ENCODE measurements around the gene KRT7. TPM values are rescaled to one million over a fixed set of nuclear protein-coding genes. Genes with fewer than 3 reads are reported as not detected.
"Not testable (repeated sequence)": the region's sequence is repeated elsewhere in the genome, so short reads cannot be mapped to it uniquely, and the experiment has no call there.

Gene KRT7
- total RNA-seq, 1 experiment from 2014 or later: not detected

DNA sequence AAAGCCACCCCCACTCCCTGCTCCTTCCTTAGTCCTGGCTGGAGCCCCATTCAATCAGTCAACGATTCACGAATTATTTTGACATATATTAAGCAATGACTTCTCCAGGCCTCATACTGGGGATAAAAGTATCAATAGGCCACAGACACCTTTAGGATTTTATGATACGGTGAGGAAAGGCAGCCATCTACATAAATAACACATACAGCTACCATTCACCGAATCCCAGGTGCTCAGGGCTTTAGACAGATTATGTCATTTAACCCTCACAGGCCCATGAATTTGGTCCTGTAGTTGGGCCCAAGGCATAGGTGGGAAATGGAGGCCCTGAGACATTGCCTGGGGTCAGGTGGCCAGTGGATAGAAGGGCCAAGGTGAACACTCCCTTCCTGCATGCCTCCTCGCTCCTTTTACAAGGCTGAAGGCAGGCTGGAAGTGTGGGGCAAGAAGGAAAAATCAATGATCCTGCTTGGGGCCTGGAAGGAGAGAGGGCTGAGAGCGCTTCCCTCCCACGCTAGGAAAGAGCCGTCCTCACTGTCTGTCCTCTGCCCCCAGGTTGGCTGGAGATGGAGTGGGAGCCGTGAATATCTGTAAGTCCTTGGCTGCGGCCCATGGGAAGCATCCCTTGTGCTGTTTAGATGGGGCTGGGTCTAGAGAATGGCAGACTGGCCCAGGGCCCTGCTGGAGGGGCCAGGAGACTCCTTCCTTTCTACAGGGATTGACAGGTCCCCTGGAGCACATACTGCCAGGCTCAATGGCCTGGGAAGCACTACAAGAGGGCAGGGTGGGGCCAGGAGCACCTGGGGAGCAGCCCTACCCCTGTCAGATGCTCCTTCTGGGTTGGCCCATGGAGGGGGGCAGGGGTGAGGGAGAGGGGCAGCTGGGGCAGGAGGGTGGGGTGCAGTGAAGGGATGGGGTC is 14.8 kb downstream of the KRT7 start:
- DNase-seq (ENCODE audit: low read depth, low spot score): no peak
- in situ Hi-C loops (cut with HindIII; ENCODE audit: low pct_unique_long_range_greater_than_20kb, low sequenced_read_pairs): no loop called here

DNA sequence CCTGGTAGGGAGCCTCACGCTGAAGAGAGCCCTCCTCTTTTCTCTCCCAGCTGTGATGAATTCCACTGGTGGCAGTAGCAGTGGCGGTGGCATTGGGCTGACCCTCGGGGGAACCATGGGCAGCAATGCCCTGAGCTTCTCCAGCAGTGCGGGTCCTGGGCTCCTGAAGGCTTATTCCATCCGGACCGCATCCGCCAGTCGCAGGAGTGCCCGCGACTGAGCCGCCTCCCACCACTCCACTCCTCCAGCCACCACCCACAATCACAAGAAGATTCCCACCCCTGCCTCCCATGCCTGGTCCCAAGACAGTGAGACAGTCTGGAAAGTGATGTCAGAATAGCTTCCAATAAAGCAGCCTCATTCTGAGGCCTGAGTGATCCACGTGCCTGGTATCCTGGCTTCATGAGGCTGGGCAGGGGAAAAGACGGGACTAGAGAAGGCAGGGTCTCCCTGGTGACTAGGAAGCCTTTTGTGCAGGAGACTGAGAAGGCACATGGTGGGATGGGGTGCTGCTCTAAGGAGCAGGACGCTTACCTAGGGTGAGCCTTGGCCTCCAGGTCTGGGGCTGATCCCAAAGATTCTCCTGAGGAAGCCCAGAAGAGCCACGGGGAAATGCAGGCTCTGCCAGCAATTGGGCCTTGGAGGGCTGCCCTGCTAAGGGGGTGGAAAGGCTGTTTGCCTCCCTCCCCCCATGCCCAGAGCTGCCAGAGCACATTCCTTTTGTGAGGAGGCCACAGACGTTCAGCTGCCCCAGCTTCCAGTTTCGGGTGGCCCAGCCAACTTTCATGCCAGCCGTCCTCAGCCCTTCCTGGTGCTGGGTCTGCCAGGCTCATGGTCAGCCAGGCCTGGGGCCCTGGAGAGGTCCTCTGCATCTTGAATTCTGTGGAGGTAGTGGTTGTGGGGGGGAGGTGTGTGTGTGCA is 15.8 kb downstream of the KRT7 start:
- DNase-seq (ENCODE audit: low read depth, low spot score): no peak
- in situ Hi-C loops (cut with HindIII; ENCODE audit: low pct_unique_long_range_greater_than_20kb, low sequenced_read_pairs): no loop called here

GRCh38 chr12:52249511-52250047 is 16.5 kb downstream of the KRT7 start:
- no peak for DNase-seq (ENCODE audit: low read depth, low spot score)
- in situ Hi-C loops (cut with HindIII; ENCODE audit: low pct_unique_long_range_greater_than_20kb, low sequenced_read_pairs): no loop called here

DNA sequence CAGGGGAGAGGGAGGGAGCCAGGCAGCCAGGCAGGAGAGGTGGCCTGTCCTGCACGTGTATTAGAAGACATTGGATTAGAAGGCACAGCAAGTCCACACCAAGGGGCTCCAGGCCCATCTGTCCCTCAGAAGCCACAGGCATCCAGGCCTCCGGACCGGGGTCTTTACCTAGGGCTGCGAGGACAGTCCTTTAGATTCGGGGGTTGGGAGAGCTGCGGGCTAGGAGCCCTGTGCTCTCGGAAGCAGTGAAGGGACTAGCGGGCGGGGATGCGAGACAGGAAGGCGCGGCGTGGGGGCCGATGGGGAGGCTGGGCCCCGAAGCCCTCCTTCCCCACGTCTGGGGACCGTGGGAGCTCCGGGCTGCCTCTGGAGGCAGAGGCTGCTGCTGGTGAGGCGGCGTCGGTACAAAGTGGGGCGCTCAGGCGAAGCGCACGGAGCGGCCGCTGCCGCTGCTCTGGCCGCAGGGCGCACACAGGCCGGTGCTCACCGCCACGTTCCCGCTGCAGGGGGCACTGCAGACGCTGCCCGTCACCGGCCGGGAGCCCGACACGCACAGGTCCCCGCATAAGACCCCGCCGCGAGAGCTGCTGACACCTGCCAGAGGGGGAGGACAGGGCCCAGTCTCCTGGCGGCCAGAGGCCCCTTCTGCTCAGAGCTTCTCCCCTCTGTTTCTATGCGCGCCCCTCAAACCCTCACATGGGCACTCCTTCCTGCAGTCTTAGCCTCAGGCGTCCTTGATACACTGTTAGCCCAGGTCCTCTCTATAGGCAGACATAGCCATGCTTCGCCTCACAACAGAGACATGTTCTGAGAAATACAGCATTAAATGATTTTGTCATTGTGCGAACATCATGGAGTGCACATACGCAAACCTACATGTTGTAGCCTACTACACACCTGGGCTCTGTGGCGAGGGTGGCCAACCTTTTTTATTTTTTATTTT is 17.3 kb downstream of the KRT7 start:
- in situ Hi-C loops (cut with HindIII; ENCODE audit: low pct_unique_long_range_greater_than_20kb, low sequenced_read_pairs): no loop called here
- no peak for DNase-seq (ENCODE audit: low read depth, low spot score)

DNA sequence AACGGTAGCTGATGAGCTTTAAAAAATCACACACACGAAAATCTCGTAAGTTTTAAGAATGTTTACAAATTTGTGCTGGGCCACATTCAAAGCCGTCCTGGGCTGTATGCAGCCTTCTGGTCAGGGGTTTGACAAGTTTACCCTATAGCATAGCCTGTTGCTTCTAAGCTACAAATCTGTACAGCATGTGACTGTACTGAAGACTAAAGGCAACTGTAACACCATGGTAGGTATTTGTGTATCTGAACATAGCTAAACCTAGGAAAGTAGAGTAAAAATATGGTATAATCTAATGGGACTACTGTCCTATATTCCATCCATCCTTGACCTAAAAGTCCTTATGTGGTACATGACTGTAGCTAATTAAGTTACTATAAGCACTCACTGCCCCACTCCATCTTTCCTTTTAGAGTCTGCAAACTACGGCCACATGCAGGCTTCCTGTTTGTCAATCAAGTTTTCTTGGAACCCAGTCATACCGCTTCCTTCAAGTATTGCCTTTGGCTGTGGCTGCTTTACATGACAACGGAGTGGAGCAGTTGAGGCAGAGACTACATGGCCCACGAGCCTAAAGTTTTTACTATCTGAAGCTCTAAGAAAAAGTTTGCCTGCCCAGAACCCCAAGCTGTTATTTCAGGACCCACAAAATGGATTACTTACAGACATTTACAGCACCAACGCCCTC is 18.5 kb downstream of the KRT7 start:
- no peak for DNase-seq (ENCODE audit: low read depth, low spot score)
- in situ Hi-C loops (cut with HindIII; ENCODE audit: low pct_unique_long_range_greater_than_20kb, low sequenced_read_pairs): no loop called here

GRCh38 chr12:52252175-52252615 is 19.2 kb downstream of the KRT7 start:
- in situ Hi-C loops (cut with HindIII; ENCODE audit: low pct_unique_long_range_greater_than_20kb, low sequenced_read_pairs): not testable (repeated sequence)

DNA sequence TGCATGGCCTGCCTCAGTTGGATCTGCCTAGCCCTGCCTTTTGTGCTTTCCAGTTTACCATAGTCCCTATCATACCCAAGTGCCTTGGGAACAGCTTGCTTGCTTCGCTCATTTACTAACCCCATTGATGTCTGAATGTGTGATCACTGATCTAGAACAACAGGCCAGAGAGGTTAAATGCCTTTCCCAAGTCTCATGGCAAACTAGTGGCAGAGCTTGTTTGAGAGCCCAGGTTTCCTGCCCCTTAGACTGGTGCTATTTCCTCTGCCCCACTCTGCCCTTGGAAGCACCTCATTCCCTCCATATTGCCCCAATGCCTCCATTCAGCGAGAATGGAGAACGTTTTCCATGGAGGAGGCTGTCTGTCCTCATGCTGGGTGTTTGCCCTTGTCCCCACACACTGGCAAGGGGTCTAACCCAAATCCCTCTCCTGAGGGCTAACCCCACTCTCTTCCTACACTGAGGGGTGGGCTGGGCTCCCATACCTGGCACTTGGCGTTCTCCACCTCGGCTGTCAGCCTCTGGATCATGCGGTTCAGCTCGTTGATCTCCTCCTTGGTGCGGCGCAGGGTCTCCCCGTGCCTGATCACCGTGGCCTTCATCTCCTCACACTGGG is 19.8 kb downstream of the KRT7 start:
- no peak for DNase-seq (ENCODE audit: low read depth, low spot score)
- in situ Hi-C loops (cut with HindIII; ENCODE audit: low pct_unique_long_range_greater_than_20kb, low sequenced_read_pairs): no loop called here

More at GRCh38 chr12:52252175-52252615, 19.2 kb downstream of the KRT7 start:
- DNase-seq (ENCODE audit: low read depth, low spot score): peak; percentile 44

DNA sequence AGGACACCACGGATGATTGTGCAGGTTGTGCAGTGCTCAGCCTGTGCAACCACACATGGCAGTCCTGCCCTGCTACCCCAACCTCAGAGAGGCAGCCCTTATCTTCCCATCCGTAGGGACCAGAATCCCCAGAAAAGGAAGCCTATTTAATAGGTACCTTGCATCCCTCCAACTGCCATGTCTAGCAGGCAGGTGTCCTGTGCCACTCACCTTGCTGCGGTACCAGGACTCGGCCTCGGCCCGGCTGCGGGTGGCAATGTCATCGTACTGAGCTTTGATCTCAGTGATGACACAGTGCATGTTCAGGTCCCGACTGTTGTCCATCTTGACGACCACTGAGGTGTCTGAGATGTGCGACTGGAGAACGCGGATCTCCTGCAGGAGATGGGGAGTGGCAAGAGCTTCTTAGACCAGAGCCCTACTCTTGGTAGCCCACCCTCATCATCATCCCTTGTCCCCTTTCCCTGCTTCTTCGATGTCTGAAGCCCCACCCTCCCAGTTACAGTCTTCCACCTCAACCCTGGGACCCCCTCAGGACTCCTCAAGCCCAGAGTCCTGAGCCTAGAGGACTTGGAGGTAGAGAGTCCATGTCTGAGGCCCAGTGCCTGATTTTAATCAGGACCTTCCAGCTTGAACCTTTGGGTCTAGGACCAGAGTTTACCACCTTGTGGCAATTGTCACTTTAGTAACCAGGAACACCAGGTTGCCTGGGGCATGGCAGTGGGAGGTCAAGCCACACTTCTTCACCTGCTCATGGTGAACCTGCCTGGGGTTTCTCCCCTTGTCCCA is 20.5 kb downstream of the KRT7 start:
- in situ Hi-C loops (cut with HindIII; ENCODE audit: low pct_unique_long_range_greater_than_20kb, low sequenced_read_pairs): no loop called here
- DNase-seq (ENCODE audit: low read depth, low spot score): no peak

DNA sequence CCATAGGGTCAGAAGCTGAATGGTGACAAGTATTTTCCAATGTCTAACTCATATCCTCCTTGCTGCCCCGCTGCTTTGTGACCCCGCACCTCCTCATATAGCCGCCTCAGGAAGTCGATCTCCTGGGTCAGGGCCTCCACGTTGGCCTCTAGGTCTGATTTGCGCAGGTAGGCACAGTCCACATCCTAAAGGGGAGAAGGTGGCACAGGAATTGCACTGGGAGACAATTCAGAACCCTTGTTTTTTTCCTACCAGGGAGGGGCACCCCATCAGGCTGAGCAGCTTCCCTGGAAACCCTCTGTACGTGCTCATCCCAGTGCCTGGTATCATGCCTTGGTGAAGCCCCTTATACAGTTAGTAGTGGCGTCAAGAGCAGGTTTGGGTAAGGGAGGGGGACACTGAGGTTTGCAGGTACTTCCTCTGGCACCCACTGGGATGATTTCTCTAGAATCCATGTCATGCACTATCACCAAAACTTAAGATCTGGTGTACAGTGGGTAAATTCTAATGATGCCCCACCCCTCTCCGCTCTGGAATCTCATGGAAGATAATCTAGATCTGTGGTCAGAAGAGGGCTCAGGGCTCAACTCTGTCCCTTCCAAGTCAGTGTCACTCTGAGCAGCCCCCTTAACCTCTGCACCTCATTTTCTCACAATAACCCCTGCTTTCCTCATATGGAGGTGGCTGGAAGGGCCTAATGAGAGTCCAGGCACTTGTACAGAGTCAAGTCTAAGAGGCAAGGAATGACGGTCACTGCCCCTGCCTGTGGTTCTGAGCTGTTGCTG is 21.3 kb downstream of the KRT7 start:
- in situ Hi-C loops (cut with HindIII; ENCODE audit: low pct_unique_long_range_greater_than_20kb, low sequenced_read_pairs): no loop called here
- no peak for DNase-seq (ENCODE audit: low read depth, low spot score)

DNA sequence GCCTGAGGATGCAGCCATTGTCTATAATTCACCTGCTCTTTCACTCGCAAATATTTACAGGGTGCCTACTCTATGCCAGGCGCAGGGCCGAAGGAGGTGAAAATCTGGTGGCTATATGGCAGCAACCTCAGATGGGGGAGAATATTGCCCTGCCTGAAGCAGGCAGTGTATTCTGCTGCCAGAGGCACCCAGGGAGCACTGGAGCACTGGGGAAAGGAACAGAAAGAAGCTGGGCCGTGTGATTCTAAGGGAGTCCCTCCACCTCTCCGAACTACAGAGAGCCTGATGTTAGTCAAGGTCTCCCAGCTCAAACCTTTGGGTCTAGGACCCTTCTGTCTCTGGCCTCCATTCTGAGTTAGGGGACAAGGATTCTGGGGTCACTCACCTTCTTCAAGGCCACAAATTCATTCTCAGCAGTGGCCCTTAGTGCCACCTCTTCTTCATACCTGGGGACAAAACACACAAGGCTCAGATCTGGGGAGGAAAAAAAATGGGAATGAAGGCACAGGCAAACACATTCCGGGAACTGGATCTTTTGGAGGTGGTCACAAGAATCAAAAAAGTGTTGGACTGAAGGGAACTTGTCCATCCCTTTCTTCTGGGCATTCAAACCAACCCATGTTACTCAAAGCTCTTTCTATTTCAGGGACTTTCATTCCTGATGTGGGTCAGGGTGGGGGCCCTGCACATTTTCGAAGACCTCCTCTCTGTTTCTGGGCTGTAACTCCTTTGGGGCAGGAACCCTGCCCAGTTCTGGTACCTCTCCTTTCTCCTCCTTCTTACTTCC is 22.1 kb downstream of the KRT7 start:
- in situ Hi-C loops (cut with HindIII; ENCODE audit: low pct_unique_long_range_greater_than_20kb, low sequenced_read_pairs): no loop called here
- DNase-seq (ENCODE audit: low read depth, low spot score): no peak

DNA sequence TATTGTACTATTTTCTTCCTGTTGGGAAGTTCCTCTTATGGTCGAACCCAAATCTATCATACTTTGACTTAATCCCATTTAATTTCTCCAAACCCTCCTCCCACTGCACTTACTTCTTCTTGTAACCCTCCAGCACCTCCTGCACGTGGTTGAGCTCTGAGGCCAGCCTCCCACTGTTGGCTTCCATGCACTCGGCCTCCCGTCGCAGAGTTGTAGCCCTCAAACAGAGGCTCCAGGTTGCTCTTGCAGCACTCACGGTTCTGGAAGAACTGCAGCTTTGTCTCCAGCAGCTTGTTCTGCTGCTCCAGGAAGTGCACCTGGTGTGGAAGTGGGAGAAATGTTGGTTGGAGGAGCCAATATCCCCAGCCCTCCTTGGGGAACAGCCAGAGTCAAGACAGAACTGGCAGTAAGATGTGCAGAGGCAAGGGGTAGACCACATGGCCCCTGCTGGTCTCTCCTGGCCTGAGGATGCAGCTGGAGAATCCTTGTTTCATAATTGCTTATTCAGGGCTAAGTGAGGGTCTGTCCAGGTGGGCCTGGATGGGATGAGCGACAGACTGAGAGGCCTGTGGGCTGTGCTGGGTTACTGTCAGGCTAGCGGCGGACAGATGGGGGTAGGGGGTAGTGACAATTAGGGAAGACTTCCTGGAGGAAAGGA is 23.0 kb downstream of the KRT7 start:
- no peak for DNase-seq (ENCODE audit: low read depth, low spot score)
- in situ Hi-C loops (cut with HindIII; ENCODE audit: low pct_unique_long_range_greater_than_20kb, low sequenced_read_pairs): no loop called here

DNA sequence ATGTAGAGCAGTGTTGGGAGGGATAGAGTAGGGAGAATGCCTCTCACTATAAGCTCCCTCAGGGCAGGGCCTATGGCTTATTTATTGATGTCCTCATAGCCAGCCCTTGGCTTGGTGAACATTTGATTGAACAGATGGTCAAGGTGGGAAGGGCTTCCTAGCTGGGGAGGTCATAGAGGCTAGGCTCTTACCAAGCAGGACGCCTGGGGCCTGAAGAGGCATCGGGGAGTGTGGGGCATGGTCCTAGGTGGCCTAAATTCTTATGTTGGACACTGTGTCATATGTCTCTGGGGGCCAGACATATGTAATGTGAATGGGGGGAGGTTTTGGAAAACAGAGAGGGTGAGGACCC is 23.5 kb downstream of the KRT7 start:
- no peak for DNase-seq (ENCODE audit: low read depth, low spot score)
- in situ Hi-C loops (cut with HindIII; ENCODE audit: low pct_unique_long_range_greater_than_20kb, low sequenced_read_pairs): no loop called here

DNA sequence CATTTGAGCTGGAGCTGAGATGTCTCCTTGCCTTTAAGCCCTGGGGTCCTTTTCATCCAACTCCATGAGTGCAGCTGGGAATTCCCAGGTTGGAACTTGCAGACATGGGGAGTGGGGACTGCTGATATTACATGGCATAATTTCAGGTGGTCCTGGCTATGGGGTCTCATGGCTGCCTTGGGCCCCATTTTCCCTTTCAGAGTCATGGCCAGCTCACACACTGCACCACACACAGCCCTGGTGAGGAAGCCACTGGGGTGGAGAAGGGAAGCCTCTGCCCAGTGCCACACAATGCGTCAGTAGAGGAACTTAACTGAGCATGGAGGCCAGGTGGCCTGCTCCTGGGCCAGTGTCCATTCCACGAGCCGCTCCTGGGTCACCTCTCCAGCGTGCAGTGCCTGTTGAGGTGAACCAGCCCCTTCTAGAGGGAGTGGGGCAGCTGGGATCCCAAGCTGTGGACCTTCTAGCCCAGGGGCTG is 24.1 kb downstream of the KRT7 start:
- no peak for DNase-seq (ENCODE audit: low read depth, low spot score)
- in situ Hi-C loops (cut with HindIII; ENCODE audit: low pct_unique_long_range_greater_than_20kb, low sequenced_read_pairs): no loop called here

DNA sequence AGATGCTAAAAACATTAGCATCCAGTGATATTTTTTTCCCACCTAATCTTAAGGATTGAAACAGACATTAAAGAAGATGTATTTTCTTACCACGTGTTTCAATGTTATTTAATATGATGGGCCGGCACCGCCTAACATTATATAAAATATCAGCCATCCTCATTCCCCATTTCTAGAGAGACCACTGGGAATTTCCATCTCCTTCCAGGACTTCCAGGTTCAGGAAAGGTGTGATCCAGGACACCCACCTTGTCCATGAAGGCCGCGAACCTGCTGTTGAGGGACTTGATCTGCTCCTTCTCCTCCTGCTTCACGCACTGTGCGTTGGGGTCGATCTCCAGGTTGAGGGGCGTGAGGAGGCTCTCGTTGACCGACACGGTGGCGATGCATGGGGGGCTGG is 24.9 kb downstream of the KRT7 start:
- in situ Hi-C loops (cut with HindIII; ENCODE audit: low pct_unique_long_range_greater_than_20kb, low sequenced_read_pairs); DNase-seq (ENCODE audit: low read depth, low spot score): not testable (repeated sequence)
